ENCODE data around the gene KBTBD8.

Gene KBTBD8

GRCh38 chr3:67000009-67000408, 1.9 kb downstream of the KBTBD8 start:
- DNase-seq = peak; percentile 40

GRCh38 chr3:67001086-67001861, 3.2 kb downstream of the KBTBD8 start:
- DNase-seq = no peak

- DNase-seq = no peak
Measured at GRCh38 chr3:67005974-67006373, 7.9 kb downstream of the KBTBD8 start.

- DNase-seq = no peak
Measured at GRCh38 chr3:67006460-67006859, 8.4 kb downstream of the KBTBD8 start.

- no peak for DNase-seq
Measured at GRCh38 chr3:67008388-67008787, 10.3 kb downstream of the KBTBD8 start.

GRCh38 chr3:67009716-67010115, 11.6 kb downstream of the KBTBD8 start:
- DNase-seq = no peak

- DNase-seq = no peak
Measured at GRCh38 chr3:67011414-67012131, 13.5 kb downstream of the KBTBD8 start.

GRCh38 chr3:67012564-67012963, 14.5 kb downstream of the KBTBD8 start:
- no peak for DNase-seq

GRCh38 chr3:67015702-67016484, 17.8 kb downstream of the KBTBD8 start:
- peak; percentile 56 for DNase-seq

GRCh38 chr3:67016522-67017080, 18.5 kb downstream of the KBTBD8 start:
- no peak for DNase-seq

GRCh38 chr3:67017211-67017610, 19.1 kb downstream of the KBTBD8 start:
- DNase-seq = peak; percentile 16

GRCh38 chr3:67018105-67018788, 20.1 kb downstream of the KBTBD8 start:
- no peak for DNase-seq

GRCh38 chr3:67018789-67019526, 20.9 kb downstream of the KBTBD8 start:
- DNase-seq = no peak

- no peak for DNase-seq
Measured at GRCh38 chr3:67028001-67028784, 30.1 kb downstream of the KBTBD8 start.

- no peak for DNase-seq
Measured at GRCh38 chr3:67030785-67031740, 33.0 kb downstream of the KBTBD8 start.

GRCh38 chr3:67031986-67032385, 33.9 kb downstream of the KBTBD8 start:
- DNase-seq = no peak

GRCh38 chr3:67033079-67033478, 35.0 kb downstream of the KBTBD8 start:
- no peak for DNase-seq

GRCh38 chr3:67034371-67034770, 36.3 kb downstream of the KBTBD8 start:
- DNase-seq = no peak

GRCh38 chr3:67037615-67038014, 39.5 kb downstream of the KBTBD8 start:
- DNase-seq = no peak

GRCh38 chr3:67044295-67044694, 46.2 kb downstream of the KBTBD8 start:
- no peak for DNase-seq

Data from NCI-H226 (cell line).